K562 (cell line): ENCODE measurements around the gene ZNF165. TPM values are rescaled to one million over a fixed set of nuclear protein-coding genes. Genes with fewer than 3 reads are reported as not detected.

Experiments used
- E2F3 ChIP-seq: fragments of 250-450 bp; sonication (Bioruptor Pico); IDR thresholded peaks from 2 replicates; pipeline ENCODE4 v1.4.0; 2020; ENCODE audit warnings: mild to moderate bottlenecking
- JUN ChIP-seq, 2 experiments: sonication (generic) in 1 of 2; formaldehyde crosslinking in 1 of 2; IDR thresholded peaks; 2 replicates each; pipeline versions ENCODE4 v1.6.1 to v1.8.0; 2012 to 2022; ENCODE audit warnings: borderline replicate concordance in 2 of 2, mild to moderate bottlenecking in 2 of 2, improper control_type of control experiment in 1 of 2, low read depth in 1 of 2, low read length in 1 of 2, missing genetic modification reagents in 1 of 2
- KDM5B ChIP-seq: fragments of 200-600 bp; sonication (generic); IDR thresholded peaks from 2 replicates; pipeline ENCODE4 v1.6.1; 2012; ENCODE audit warnings: low read depth, mild to moderate bottlenecking, moderate library complexity, low read length, control low read depth, inconsistent platforms; ENCODE audit not compliant: insufficient replicate concordance
- NONO ChIP-seq, 2 experiments: fragments of 200-400 bp in 1 of 2; fragments of 450-650 bp in 1 of 2; formaldehyde crosslinking in 1 of 2; IDR thresholded peaks; 2 replicates each; pipeline ENCODE4 v1.6.1; 2017; ENCODE audit warnings: low read depth in 2 of 2, mild to moderate bottlenecking in 2 of 2, moderate library complexity in 2 of 2, low read length in 1 of 2
- PHB2 ChIP-seq: fragments of 450-650 bp; IDR thresholded peaks from 2 replicates; pipeline ENCODE4 v1.6.1; 2017; ENCODE audit warnings: low read depth
- SRSF9 ChIP-seq: fragments of 200-400 bp; formaldehyde crosslinking; IDR thresholded peaks from 2 replicates; pipeline ENCODE4 v1.6.1; 2017; ENCODE audit warnings: low read depth, low read length, borderline replicate concordance
- TBL1XR1 ChIP-seq, 2 experiments: IDR thresholded peaks; 2 replicates each; pipeline ENCODE4 v1.6.1; 2012; ENCODE audit warnings: improper control_type of control experiment in 2 of 2, low read length in 2 of 2, mild to moderate bottlenecking in 1 of 2
- polyA plus RNA-seq, 8 experiments: library from polyadenylated mRNA; depleted of rRNA in 4 of 8; stranded (reverse) in 5 of 8; unstranded in 3 of 8; fragments of >200 nt; fragmentation: Nextera tagmentation in 2 of 8; fragmentation: Illumina TruSeq in 1 of 8; extraction: Ambion mirVana in 2 of 8; extraction: Trizol in 1 of 8; gene quantifications; 2 replicates each; pipeline versions ENCODE4 v1.2.1 to v1.2.3, GENCODE V29; 2011 to 2014; ENCODE audit warnings: inconsistent platforms in 1 of 8, missing spikeins in 1 of 8
- total RNA-seq, 7 experiments: library from RNA; depleted of rRNA in 6 of 7; stranded (reverse); fragments of >200 nt in 6 of 7; fragmentation: Illumina TruSeq in 2 of 7; extraction: Trizol in 2 of 7; gene quantifications; 2 replicates each; pipeline versions ENCODE4 v1.2.1 to v1.2.3, GENCODE V29; 2011 to 2021; ENCODE audit warnings: low replicate concordance in 1 of 7
- TF ChIP-seq, protein P1 (sequence below): fragments of 450-650 bp; IDR thresholded peaks from 2 replicates; pipeline ENCODE4 v1.6.1; 2016; ENCODE audit warnings: low read depth
- TF ChIP-seq, protein P2 (sequence below): fragments of 450-650 bp; IDR thresholded peaks from 2 replicates; pipeline ENCODE4 v1.6.1; 2016; ENCODE audit warnings: mild to moderate bottlenecking
- TF ChIP-seq, protein P3 (sequence below): sonication (generic); formaldehyde crosslinking; IDR thresholded peaks from 2 replicates; pipeline ENCODE4 v1.8.0; 2022; ENCODE audit warnings: mild to moderate bottlenecking, missing genetic modification reagents
- TF ChIP-seq, protein P4 (sequence below): sonication (generic); formaldehyde crosslinking; IDR thresholded peaks from 2 replicates; pipeline ENCODE4 v1.8.1; 2023; ENCODE audit warnings: mild to moderate bottlenecking, missing genetic modification reagents

Gene ZNF165
- total and polyA plus RNA-seq, 9 of the 15 experiments (the other 6 are each of a cell fraction or from before 2014, with no cell fraction given), result 0.82 to 3.6 (median 1.2) TPM

DNA sequence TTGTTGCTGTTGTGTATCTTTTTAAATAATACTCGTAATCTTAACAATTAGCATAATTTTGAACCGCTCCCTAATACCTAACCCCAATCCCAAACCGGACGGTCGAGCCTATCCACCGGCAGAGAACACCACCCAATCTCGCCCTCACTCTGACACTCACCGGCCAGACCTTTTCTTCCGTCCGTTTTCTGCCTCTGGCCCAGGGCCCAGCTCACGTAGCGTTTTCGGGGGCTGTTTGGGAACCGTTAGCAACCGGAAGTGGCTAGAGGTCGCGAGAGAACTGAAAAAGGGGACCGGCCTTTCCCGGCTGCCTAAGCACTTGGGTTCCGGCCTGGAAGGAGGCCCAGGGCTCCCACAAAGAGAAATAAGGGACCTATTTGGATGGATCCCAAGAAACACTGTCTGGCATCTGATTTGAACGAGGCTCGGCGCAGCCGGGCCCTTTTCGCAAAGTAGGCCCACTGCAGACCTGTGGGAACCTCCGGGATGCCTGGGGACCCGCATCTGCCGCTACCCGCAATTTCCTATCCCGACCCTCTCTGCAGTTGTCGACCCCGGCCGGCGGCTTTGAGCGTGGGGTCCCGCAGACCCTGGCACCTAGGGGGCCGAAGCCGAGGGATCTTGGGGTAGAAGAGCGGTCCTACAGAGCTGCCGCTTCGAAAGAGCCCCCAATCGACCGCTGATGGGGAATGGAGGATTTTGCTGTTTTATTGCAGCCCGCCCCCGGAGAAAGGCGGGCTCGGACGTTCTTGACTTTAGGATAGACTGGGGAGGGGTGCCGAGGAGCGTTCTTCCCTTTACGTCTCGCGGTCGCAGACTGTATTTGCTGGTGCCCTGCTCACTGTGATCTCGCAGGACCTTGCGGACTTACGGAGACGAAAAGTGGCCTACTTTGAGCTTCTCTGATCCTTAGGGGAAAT lies 56.5 kb downstream of the ZNF165 start (continued):
- TF ChIP-seq JUN (IDR thresholded peaks at IDR 0.05; ENCODE audit: borderline replicate concordance, low read depth, low read length) (peak; percentile 74; the same call in 1 of the 2 replicates), JUN (CRISPR knock-in tag; IDR thresholded peaks at IDR 0.05; ENCODE audit: borderline replicate concordance) (no peak; the same call in 1 of the 2 replicates), TBL1XR1 (IDR thresholded peaks at IDR 0.05; ENCODE audit: low read length in 2 of 2) (peak; percentile 85 to 94), PHB2 (no peak), NONO (IDR thresholded peaks at IDR 0.05; ENCODE audit: low read depth in 2 of 2, low read length in 1 of 2) (peak in 1 of 2 experiments; percentile 86; a peak in 2 of 4 replicates), KDM5B (peak; percentile 87), E2F3 (CRISPR knock-in tag) (peak; percentile 64; the same call in 1 of the 2 replicates), SRSF9 (no peak)
- TF ChIP-seq, protein P1, sequence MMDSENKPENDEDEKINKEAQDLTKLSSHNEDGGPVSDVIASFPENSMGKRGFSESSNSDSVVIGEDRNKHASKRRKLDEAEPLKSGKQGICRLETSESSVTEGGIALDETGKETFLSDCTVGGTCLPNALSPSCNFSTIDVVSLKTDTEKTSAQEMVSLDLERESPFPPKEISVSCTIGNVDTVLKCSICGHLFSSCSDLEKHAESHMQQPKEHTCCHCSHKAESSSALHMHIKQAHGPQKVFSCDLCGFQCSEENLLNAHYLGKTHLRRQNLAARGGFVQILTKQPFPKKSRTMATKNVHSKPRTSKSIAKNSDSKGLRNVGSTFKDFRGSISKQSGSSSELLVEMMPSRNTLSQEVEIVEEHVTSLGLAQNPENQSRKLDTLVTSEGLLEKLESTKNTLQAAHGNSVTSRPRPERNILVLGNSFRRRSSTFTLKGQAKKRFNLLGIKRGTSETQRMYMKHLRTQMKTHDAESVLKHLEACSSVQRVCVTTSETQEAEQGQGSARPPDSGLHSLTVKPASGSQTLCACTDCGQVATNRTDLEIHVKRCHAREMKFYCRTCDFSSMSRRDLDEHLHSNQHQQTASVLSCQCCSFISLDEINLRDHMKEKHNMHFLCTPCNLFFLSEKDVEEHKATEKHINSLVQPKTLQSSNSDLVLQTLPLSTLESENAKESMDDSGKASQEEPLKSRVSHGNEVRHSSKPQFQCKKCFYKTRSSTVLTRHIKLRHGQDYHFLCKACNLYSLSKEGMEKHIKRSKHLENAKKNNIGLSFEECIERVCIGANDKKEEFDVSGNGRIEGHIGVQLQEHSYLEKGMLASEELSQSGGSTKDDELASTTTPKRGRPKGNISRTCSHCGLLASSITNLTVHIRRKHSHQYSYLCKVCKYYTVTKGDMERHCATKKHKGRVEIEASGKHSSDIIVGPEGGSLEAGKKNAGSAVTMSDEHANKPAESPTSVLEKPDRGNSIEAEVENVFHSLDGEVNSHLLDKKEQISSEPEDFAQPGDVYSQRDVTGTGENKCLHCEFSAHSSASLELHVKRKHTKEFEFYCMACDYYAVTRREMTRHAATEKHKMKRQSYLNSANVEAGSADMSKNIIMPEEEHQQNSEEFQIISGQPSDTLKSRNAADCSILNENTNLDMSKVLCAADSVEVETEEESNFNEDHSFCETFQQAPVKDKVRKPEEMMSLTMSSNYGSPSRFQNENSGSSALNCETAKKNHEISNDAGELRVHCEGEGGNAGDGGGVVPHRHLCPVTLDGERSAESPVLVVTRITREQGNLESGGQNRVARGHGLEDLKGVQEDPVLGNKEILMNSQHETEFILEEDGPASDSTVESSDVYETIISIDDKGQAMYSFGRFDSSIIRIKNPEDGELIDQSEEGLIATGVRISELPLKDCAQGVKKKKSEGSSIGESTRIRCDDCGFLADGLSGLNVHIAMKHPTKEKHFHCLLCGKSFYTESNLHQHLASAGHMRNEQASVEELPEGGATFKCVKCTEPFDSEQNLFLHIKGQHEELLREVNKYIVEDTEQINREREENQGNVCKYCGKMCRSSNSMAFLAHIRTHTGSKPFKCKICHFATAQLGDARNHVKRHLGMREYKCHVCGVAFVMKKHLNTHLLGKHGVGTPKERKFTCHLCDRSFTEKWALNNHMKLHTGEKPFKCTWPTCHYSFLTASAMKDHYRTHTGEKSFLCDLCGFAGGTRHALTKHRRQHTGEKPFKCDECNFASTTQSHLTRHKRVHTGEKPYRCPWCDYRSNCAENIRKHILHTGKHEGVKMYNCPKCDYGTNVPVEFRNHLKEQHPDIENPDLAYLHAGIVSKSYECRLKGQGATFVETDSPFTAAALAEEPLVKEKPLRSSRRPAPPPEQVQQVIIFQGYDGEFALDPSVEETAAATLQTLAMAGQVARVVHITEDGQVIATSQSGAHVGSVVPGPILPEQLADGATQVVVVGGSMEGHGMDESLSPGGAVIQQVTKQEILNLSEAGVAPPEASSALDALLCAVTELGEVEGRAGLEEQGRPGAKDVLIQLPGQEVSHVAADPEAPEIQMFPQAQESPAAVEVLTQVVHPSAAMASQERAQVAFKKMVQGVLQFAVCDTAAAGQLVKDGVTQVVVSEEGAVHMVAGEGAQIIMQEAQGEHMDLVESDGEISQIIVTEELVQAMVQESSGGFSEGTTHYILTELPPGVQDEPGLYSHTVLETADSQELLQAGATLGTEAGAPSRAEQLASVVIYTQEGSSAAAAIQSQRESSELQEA, result no peak
- TF ChIP-seq, protein P2, sequence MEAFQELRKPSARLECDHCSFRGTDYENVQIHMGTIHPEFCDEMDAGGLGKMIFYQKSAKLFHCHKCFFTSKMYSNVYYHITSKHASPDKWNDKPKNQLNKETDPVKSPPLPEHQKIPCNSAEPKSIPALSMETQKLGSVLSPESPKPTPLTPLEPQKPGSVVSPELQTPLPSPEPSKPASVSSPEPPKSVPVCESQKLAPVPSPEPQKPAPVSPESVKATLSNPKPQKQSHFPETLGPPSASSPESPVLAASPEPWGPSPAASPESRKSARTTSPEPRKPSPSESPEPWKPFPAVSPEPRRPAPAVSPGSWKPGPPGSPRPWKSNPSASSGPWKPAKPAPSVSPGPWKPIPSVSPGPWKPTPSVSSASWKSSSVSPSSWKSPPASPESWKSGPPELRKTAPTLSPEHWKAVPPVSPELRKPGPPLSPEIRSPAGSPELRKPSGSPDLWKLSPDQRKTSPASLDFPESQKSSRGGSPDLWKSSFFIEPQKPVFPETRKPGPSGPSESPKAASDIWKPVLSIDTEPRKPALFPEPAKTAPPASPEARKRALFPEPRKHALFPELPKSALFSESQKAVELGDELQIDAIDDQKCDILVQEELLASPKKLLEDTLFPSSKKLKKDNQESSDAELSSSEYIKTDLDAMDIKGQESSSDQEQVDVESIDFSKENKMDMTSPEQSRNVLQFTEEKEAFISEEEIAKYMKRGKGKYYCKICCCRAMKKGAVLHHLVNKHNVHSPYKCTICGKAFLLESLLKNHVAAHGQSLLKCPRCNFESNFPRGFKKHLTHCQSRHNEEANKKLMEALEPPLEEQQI, result peak; percentile 100
- TF ChIP-seq, protein P3, sequence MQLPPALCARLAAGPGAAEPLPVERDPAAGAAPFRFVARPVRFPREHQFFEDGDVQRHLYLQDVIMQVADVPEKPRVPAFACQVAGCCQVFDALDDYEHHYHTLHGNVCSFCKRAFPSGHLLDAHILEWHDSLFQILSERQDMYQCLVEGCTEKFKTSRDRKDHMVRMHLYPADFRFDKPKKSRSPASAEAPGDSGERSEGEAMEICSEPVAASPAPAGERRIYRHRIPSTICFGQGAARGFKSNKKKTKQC (CRISPR knock-in tag), result peak; percentile 57; the same call in 1 of the 2 replicates
- TF ChIP-seq, protein P4, sequence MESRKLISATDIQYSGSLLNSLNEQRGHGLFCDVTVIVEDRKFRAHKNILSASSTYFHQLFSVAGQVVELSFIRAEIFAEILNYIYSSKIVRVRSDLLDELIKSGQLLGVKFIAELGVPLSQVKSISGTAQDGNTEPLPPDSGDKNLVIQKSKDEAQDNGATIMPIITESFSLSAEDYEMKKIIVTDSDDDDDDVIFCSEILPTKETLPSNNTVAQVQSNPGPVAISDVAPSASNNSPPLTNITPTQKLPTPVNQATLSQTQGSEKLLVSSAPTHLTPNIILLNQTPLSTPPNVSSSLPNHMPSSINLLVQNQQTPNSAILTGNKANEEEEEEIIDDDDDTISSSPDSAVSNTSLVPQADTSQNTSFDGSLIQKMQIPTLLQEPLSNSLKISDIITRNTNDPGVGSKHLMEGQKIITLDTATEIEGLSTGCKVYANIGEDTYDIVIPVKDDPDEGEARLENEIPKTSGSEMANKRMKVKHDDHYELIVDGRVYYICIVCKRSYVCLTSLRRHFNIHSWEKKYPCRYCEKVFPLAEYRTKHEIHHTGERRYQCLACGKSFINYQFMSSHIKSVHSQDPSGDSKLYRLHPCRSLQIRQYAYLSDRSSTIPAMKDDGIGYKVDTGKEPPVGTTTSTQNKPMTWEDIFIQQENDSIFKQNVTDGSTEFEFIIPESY (CRISPR knock-in tag), result peak; percentile 28; the same call in 1 of the 2 replicates
